HG03439 (cell line): Measurements from ENCODE around the gene SMC1A.
A peak's percentile ranks its signal among the peaks of the same experiment; 100 is the strongest.
"Not testable (repeated sequence)": the region's sequence is repeated elsewhere in the genome, so short reads cannot be mapped to it uniquely, and the experiment has no call there.

Experiments used
- ATAC-seq: cut with Tn5 transposase; IDR thresholded peaks from one replicate; pipeline ENCODE4 v1.9.1; 2021; ENCODE audit warnings: mild to moderate bottlenecking, moderate library complexity; ENCODE audit not compliant: unreplicated experiment

The SMC1A gene

DNA sequence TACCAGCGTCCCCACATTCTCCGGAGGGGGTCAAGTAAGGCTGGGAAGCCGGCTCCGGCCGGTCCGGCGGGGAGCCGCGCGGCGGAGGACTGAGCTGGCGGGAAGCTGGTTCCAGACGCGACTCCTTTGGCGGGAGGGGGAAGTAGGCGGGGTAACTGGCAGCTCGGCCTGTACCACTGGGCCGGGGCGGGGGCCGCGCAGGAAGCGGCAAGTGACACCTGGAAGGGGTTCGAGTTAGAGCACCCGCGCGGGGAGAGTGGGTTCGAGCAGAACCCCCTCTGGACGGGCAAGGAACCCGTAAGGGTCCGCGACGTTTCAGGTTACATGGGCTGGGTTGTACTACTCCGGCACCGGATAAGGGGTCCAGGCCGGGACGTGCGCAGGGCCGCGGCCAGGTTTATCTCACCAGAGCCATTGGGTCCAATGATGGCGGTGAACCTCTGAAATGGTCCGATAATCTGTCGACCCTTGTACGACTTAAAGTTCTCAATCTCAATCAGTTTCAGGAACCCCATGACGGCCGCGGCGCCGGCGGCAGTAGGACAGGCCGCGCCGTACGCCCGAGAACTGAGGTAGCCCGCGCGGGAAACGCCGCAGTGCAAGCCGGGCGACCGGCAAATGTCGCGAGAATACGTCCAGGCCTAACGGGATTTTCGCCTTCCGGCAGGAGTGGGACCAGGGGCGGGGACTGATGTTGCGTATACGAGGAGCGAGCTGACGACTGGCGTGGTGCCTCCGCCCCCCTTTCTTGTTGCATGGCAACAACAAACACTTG lies at the start of gene SMC1A:
Gene SMC1A (minus strand): TSS at position 569 of the 775 bp plus-strand sequence. CDS start 54 bp downstream, at position 515.
- ATAC-seq, result peak; percentile 95

DNA sequence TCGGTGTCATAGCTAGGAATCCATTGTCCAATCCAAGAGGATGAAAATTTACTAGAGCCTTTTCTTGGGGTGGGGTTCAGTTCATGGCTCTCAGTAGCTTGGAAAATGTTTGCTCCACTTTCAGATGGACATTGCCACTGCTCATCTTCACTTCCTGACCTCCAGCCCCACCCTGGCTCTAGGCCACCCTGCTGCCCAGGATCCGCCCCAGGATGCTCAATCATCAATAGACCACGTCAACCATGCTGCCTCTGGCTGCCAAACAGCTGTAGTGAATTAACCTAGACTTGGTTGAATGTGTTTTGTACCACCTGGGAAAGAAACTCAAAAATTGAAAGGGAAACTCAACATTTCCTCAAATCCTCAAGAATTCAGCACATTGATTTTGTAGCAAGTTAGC lies 48.9 kb upstream of the SMC1A start:
- ATAC-seq, result no peak

DNA sequence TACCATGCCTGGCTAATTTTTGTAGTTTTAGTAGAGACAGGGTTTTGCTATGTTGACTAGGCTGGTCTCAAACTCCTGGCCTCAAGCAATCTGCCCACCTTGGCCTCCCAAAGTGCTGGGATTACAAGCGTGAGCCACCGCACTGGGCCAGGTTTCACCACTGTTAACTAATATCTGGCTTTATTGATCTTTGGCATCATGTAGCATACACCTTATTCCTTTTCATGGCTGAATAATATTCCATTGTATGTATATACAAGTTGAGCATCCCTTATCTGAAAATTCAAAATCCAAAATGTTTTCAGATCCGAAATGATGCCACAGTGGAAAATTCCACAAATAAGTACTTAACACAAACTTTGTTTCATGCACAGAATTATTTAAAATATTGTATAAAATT lies 46.2 kb upstream of the SMC1A start:
- ATAC-seq, result not testable (repeated sequence)

DNA sequence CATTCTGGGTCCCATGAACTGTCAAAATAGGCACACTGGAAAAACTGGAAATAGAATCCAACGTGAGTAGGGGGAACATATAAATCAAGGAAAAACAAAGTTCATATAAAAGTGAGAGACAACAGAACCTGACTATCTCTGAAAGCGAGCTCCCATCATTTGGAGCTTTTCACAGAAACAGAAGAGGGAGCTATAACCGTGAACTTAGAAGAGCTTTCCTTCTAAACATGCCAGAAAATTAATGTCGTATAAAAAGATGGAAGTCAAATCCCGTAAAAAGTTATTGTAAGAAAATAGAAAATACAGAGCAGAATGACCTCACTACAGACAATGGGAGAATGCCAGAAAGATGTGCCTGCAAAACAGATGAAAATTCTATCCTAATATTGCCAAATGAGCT lies 35.6 kb upstream of the SMC1A start:
- no peak for ATAC-seq

DNA sequence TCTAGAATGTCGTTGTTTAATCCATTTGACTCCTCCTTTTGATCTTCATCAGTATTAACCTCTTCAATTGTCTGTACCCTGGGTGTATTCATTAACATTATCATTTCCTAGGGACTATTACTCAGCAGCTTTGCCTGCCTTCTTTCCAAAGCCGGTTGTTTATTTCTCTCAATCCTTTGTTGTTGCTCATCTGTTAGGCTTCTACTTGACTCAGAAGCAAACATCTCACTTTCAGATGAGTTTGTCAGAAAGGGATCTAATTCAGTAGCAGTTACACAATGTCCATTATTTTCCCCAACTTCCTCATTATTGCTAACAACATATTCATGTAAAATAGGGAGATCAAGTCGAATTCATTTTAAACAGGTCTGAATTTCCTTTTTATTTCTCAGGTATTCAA lies 33.8 kb upstream of the SMC1A start:
- no peak for ATAC-seq

DNA sequence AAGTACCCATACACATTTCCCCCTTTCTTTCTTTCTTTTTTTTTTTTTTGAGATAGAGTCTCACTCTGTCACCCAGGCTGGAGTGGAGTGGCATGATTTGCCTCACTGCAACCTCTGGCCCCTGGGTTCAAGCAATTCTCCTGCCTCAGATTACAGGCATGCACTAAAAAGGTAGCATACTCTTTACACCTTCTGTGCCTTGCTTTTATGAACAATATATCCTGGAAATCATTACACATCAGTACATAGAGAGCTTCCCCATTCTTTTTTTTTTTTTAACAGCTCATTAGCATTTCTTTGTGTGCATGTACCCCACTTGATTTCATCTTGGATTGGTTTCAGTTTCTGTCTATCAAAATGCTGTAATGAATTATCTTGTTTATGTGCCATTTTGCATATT lies 30.4 kb upstream of the SMC1A start:
- ATAC-seq, result no peak

DNA sequence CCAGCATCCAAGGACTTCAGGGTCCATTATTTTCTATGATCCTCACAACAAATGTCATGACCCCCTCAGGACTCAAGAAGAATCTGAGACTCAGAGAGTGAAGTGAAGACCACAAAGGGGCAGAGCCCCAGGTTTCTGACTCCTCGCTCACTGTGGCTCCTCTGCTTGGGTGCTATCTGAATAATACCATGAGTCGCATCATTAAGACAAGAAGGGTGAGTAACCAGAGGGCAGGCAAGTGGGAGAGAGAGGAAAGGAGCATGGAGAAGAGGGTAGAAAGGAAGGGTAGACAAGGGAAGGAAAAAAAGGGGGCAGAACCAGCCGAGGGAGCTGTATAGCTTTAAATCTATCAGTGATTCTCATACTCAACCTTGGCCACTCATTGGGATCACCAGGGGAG lies 27.2 kb upstream of the SMC1A start:
- ATAC-seq, result no peak

- ATAC-seq, result no peak
These were observed 25.0 kb upstream of the SMC1A start for GRCh38 chrX:53447441-53447840.

- no peak for ATAC-seq
These were observed 23.5 kb upstream of the SMC1A start for GRCh38 chrX:53445977-53446376.

DNA sequence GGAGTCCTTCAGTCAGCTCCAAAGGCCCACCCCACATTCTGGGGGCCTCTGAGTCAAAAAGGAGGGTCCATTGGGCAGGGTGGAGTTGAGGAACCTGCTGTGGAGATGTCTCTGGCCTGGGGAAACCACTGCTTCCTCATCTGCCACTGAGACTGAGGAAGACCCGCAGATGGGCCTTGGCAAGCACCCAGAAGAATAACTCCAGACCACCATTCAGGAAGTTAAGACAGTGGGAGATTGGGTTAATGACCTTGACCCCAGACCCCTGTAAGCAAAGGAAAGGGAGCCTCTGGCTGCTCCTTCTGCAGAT lies 19.8 kb upstream of the SMC1A start:
- ATAC-seq, result no peak

DNA sequence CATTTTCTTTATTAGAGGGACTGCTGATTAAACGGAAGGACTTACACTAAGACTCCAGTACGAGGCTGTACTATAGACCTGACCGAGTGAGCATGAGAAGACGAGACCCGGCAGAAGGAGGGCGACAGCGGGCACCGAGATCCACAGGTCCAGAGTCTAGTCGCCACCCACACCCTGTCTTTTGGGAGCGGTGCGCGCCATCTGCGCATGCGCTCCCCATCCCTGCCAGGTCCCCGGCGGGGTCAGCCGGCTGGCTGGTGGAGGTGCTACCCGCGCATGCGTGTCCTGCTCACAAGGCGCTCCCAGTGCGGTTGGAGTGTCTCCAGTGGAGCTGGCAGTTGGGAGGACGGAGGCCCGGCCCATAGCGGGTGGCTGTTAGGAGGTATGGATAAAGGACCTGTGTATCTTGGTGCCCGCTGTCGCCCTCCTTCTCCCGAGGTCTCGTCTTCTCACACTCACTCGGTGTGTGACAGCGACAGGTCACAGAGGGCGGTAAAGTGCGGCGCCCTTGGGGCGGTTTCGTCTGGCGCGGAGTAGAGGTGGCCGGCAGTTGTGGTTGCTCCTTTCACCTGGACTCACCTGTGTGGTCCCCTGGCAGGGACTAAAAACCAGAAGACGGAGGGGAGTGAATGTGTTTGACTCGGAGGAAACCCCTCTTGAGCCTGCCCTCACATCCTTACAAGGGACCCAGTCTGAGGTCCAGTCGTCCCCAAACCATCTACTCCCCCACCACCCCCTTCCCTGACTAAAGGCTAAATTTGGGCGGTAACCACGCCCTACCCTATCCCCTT lies 19.3 kb upstream of the SMC1A start:
- ATAC-seq, result peak; percentile 83

- no peak for ATAC-seq
These were observed 18.4 kb upstream of the SMC1A start for GRCh38 chrX:53440621-53441517.

DNA sequence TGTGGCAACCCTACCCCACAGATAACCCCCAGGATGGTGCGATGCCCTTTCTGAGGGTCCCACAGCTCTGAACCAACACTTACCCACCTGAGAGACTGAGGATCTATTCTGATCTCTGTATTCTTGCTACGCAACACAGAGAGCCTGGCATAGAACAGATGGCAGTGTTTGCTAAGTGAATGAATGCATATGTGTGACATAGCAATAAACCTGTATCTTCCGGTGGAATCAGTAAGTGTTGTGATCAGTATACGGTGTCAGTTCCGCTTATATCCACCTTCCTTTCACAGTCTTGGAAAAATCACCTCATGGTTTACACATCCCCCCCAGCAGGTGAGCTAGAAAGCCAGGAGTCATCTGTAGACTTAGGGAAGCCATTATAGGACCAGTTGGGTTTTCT lies 17.6 kb upstream of the SMC1A start:
- no peak for ATAC-seq

- ATAC-seq, result no peak
These were observed 16.4 kb upstream of the SMC1A start for GRCh38 chrX:53438832-53439230.

GRCh38 chrX:53438174-53438831 lies 15.8 kb upstream of the SMC1A start:
- no peak for ATAC-seq

DNA sequence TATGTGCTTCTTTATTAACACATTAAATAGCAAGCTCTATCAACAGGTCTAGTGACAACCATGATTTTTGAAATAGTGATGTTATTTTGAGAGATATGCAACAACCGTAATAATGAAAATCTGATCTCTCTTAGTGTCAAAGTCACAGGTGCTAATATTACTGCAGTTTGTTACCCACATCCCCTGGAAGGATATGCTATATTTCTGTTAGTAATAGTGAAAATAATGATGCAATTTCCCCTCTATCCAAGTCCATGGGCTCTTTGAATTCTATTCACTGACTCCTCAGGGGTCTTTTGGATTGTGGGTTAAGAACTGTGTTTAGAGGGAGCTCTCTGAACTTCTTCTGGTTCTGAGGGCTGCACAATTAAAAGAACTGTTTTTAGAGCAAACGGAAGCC lies 14.8 kb upstream of the SMC1A start:
- ATAC-seq, result no peak

DNA sequence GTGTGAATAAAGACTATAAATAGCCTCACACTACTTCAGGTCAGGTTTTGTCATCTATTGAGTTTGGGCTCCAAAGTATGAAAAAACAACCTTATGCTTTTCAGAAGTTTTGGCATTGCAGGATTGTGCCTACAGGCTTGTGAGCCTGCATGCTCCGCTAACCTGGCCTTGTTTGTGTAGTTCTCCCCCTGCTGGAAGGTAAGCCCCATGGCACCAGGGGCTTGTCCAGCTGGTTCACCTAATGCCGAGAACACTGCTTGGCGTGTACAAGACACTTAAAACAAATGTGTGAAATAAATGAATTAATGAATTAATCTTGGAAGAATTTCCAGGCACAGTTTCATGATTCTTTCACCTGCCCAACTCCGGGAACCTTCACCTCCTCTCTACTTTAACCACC lies 13.5 kb upstream of the SMC1A start:
- peak; percentile 66 for ATAC-seq

GRCh38 chrX:53433651-53434639 lies 11.5 kb upstream of the SMC1A start, which contains the start of gene HSD17B10:
Gene HSD17B10 (minus strand): TSS chrX:53434370. CDS start chrX:53434345, 25 bp downstream.
- peak; percentile 92 for ATAC-seq

DNA sequence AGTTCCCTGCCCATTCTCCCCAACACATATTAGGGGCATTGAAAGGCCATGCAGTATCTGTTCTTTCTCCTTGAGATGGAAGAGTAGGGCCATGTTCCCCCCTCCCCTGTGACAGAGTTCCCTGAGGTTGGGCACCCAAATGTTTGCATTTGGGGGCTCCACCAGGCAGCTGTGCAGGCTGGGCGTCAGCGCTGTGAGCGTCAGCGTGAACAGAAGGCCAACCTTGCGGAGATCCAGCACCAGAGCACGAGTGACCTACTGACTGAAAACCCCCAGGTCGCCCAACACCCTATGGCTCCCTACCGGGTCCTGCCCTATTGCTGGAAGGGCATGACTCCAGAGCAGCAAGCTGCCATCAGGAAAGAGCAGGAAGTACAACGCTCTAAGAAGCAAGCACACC lies 7.8 kb upstream of the SMC1A start:
- ATAC-seq, result no peak

GRCh38 chrX:53429755-53430154 lies 7.3 kb upstream of the SMC1A start:
- ATAC-seq, result no peak
